Nephron (organoid): ENCODE measurements around the gene LRRC36.

Source experiments
- H3K27ac Mint-ChIP-seq, 3 experiments: 2 replicates each; pipeline ENCODE4 v1.8.0; 2020; ENCODE audit warnings: mixed read lengths in 3 of 3, mild to moderate bottlenecking in 2 of 3, moderate library complexity in 1 of 3
- H3K27me3 Mint-ChIP-seq: 2 replicates; pipeline ENCODE4 v1.8.0; 2021; ENCODE audit warnings: low read depth, mild to moderate bottlenecking, moderate library complexity, mixed read lengths
- H3K36me3 Mint-ChIP-seq: 2 replicates; pipeline ENCODE4 v1.8.0; 2020; ENCODE audit warnings: low read depth, mixed read lengths
- H3K4me1 Mint-ChIP-seq: 2 replicates; pipeline ENCODE4 v1.8.0; 2020; ENCODE audit warnings: mixed read lengths
- H3K4me3 Mint-ChIP-seq, 3 experiments: 2 replicates each; pipeline ENCODE4 v1.8.0; 2020; ENCODE audit warnings: mild to moderate bottlenecking in 3 of 3, mixed read lengths in 3 of 3, moderate library complexity in 2 of 3
- H3K9me3 Mint-ChIP-seq: 2 replicates; pipeline ENCODE4 v1.8.0; 2020; ENCODE audit warnings: mixed read lengths
- CTCF ChIP-seq, 3 experiments: fragments of 200-600 bp; sonication (generic); IDR thresholded peaks; one replicate each; pipeline ENCODE4 v1.5.0; 2021; ENCODE audit warnings: antibody characterized with exemption in 3 of 3; ENCODE audit not compliant: unreplicated experiment in 3 of 3

LRRC36 gene

GRCh38 chr16:67425061-67425460 is 98.4 kb downstream of the LRRC36 start:
- no peak for TF ChIP-seq CTCF (IDR thresholded peaks at IDR 0.05; ENCODE audit: unreplicated experiment in 3 of 3)
- Mint-ChIP-seq H3K9me3 (no peaks in the 10 kb centered on the region), H3K36me3 (no peaks in the 10 kb centered on the region), H3K27ac (peak overlapping the region; percentile 69 to 84 (median 80)), H3K27me3 (peaks cover 43% of the 10 kb centered on the region), H3K4me1 (peaks cover 44% of the 10 kb centered on the region), H3K4me3 (peak overlapping the region in 1 of 3 experiments; percentile 36)

GRCh38 chr16:67425580-67425979 is 99.0 kb downstream of the LRRC36 start:
- Mint-ChIP-seq H3K27me3 (peaks cover 46% of the 10 kb centered on the region), H3K9me3 (no peaks in the 10 kb centered on the region), H3K4me3 (peak overlapping the region in 1 of 3 experiments; percentile 36), H3K36me3 (no peaks in the 10 kb centered on the region), H3K27ac (peak overlapping the region; percentile 69 to 84 (median 80)), H3K4me1 (peaks cover 44% of the 10 kb centered on the region)
- TF ChIP-seq CTCF (IDR thresholded peaks at IDR 0.05; ENCODE audit: unreplicated experiment in 3 of 3): no peak

GRCh38 chr16:67426022-67426421 is 99.4 kb downstream of the LRRC36 start:
- Mint-ChIP-seq H3K36me3 (no peaks in the 10 kb centered on the region), H3K4me3 (no peak overlapping the region), H3K9me3 (no peaks in the 10 kb centered on the region), H3K27ac (peak overlapping the region in 1 of 3 experiments; percentile 80), H3K4me1 (peaks cover 44% of the 10 kb centered on the region), H3K27me3 (peaks cover 46% of the 10 kb centered on the region)
- TF ChIP-seq CTCF (IDR thresholded peaks at IDR 0.05; ENCODE audit: unreplicated experiment in 3 of 3): no peak

GRCh38 chr16:67426950-67427349 is 100.3 kb downstream of the LRRC36 start:
- no peak for TF ChIP-seq CTCF (IDR thresholded peaks at IDR 0.05; ENCODE audit: unreplicated experiment in 3 of 3)
- Mint-ChIP-seq H3K4me3 (peak overlapping the region in 2 of 3 experiments; percentile 7 to 29), H3K27ac (peak overlapping the region in 1 of 3 experiments; percentile 12), H3K4me1 (peaks cover 44% of the 10 kb centered on the region), H3K9me3 (no peaks in the 10 kb centered on the region), H3K36me3 (no peaks in the 10 kb centered on the region), H3K27me3 (peaks cover 46% of the 10 kb centered on the region)

GRCh38 chr16:67428146-67428731 is 101.6 kb downstream of the LRRC36 start:
- Mint-ChIP-seq H3K4me3 (peak overlapping the region; percentile 38 to 56 (median 49)), H3K4me1 (peaks cover 45% of the 10 kb centered on the region), H3K27me3 (peaks cover 51% of the 10 kb centered on the region), H3K36me3 (no peaks in the 10 kb centered on the region), H3K9me3 (no peaks in the 10 kb centered on the region), H3K27ac (peak overlapping the region in 1 of 3 experiments; percentile 9)
- peak; percentile 83 to 85 (median 85) for TF ChIP-seq CTCF (IDR thresholded peaks at IDR 0.05; ENCODE audit: unreplicated experiment in 3 of 3)
